GM18868 (cell line): ENCODE results near the gene C1QTNF5.

Experiments
- ATAC-seq: cut with Tn5 transposase; IDR thresholded peaks from one replicate; pipeline ENCODE4 v1.9.1; 2021; ENCODE audit warnings: mild to moderate bottlenecking, moderate library complexity; ENCODE audit not compliant: unreplicated experiment

Gene C1QTNF5

GRCh38 chr11:119297938-119298337 lies 42.7 kb downstream of the C1QTNF5 start:
- no peak for ATAC-seq

- ATAC-seq = no peak
Measured at GRCh38 chr11:119295178-119295577, 45.5 kb downstream of the C1QTNF5 start.

- no peak for ATAC-seq
Measured at GRCh38 chr11:119293461-119293860, 47.2 kb downstream of the C1QTNF5 start.

GRCh38 chr11:119290894-119291497 lies 49.7 kb downstream of the C1QTNF5 start:
- ATAC-seq = no peak
